Measurements from ENCODE around the gene RABGGTA. TPM values are rescaled to one million over a fixed set of nuclear protein-coding genes. Genes with fewer than 3 reads are reported as not detected.

The RABGGTA gene
- total RNA-seq, 1 donor from 2014 or later, result 27.0 TPM

- H3K27me3 Mint-ChIP-seq (ENCODE audit: low read depth), result no peaks in the 10 kb centered on the region
- DNase-seq (ENCODE audit: low spot score), result no peak
- no peaks in the 10 kb centered on the region for H3K9me3 Mint-ChIP-seq (ENCODE audit: low read depth)
- no peak overlapping the region for H3K27ac Mint-ChIP-seq (ENCODE audit: unreplicated experiment)
- TF ChIP-seq CTCF (IDR thresholded peaks at IDR 0.05), result no peak
- peaks cover 2% of the 10 kb centered on the region for H3K36me3 Mint-ChIP-seq (ENCODE audit: low read depth)
- H3K4me3 Mint-ChIP-seq (ENCODE audit: unreplicated experiment), result no peak overlapping the region
- H3K4me1 Mint-ChIP-seq (ENCODE audit: low read depth), result peaks cover 28% of the 10 kb centered on the region
Measured at GRCh38 chr14:24261256-24261968, 10.0 kb downstream of the RABGGTA start.

GRCh38 chr14:24260780-24261157, 10.6 kb downstream of the RABGGTA start:
- TF ChIP-seq CTCF (IDR thresholded peaks at IDR 0.05), result no peak
- Mint-ChIP-seq H3K36me3 (ENCODE audit: low read depth) (no peaks in the 10 kb centered on the region), H3K27ac (ENCODE audit: unreplicated experiment) (no peak overlapping the region)

GRCh38 chr14:24260026-24260779, 11.2 kb downstream of the RABGGTA start:
- TF ChIP-seq CTCF (IDR thresholded peaks at IDR 0.05), result no peak
- no peaks in the 10 kb centered on the region for H3K36me3 Mint-ChIP-seq (ENCODE audit: low read depth)
- no peak overlapping the region for H3K27ac Mint-ChIP-seq (ENCODE audit: unreplicated experiment)
- no peak overlapping the region for H3K4me3 Mint-ChIP-seq (ENCODE audit: unreplicated experiment)
- H3K4me1 Mint-ChIP-seq (ENCODE audit: low read depth), result peaks cover 29% of the 10 kb centered on the region
- peak; percentile 63 for DNase-seq (ENCODE audit: low spot score)
- H3K9me3 Mint-ChIP-seq (ENCODE audit: low read depth), result no peaks in the 10 kb centered on the region
- no peaks in the 10 kb centered on the region for H3K27me3 Mint-ChIP-seq (ENCODE audit: low read depth)

More at GRCh38 chr14:24260780-24261157, 10.6 kb downstream of the RABGGTA start:
- no peaks in the 10 kb centered on the region for H3K9me3 Mint-ChIP-seq (ENCODE audit: low read depth)
- no peak overlapping the region for H3K4me3 Mint-ChIP-seq (ENCODE audit: unreplicated experiment)
- peak; percentile 59 for DNase-seq (ENCODE audit: low spot score)
- H3K27me3 Mint-ChIP-seq (ENCODE audit: low read depth), result no peaks in the 10 kb centered on the region
- H3K4me1 Mint-ChIP-seq (ENCODE audit: low read depth), result peaks cover 29% of the 10 kb centered on the region

- no peak for TF ChIP-seq CTCF (IDR thresholded peaks at IDR 0.05)
- Mint-ChIP-seq H3K36me3 (ENCODE audit: low read depth) (peaks cover 1% of the 10 kb centered on the region), H3K9me3 (ENCODE audit: low read depth) (no peaks in the 10 kb centered on the region), H3K27me3 (ENCODE audit: low read depth) (no peaks in the 10 kb centered on the region), H3K4me1 (ENCODE audit: low read depth) (peaks cover 29% of the 10 kb centered on the region), H3K27ac (ENCODE audit: unreplicated experiment) (peak overlapping the region; percentile 17), H3K4me3 (ENCODE audit: unreplicated experiment) (no peak overlapping the region)
- DNase-seq (ENCODE audit: low spot score), result peak; percentile 78
Measured at GRCh38 chr14:24259282-24260025, 11.9 kb downstream of the RABGGTA start.
